Activated CD8-positive, alpha-beta memory T cell treated with anti-CD3 and anti-CD28 coated beads, Interleukin-2, amount 50 U/mL, for 1 hour (primary cell): Measurements from ENCODE around the gene FHL2.

Source experiments
- DNase-seq: peaks from one replicate; pipeline ENCODE4 v3.0.0-alpha.2; 2020; ENCODE audit errors: extremely low read depth

FHL2 gene

GRCh38 chr2:105397953-105398335, 907 bp downstream of the FHL2 start:
- DNase-seq: no peak

DNA sequence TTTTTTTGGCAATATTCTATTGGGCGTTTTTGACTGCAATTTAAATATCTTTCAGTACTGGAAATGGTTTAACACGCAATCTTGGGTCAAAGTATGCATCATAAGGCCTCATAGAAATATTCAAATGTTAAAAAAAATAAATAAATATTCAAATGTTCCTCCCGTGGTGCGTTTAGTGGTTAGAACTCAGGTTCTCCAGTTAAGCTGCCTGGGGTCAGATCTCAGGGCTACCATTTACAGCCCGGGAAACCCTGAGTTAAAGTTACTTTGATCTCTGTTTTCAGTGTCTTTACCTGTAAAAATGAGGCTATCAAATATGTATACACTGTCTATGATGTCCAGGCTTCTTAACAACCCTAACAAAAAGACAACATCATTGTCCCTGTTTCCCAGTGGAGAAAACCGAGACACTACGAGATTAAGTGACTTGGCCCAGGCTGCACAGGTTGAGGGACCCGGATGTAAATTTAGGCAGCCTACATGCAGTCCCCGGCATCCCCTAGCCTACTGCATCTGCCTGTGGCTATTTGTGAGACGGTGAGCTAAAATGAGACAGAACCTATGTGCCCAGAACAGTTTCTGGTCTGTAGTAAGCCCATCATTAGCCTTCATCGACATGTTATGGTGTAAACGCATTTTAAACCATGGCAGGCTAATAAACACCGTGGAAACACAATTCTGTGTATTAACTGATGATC, 1.7 kb downstream of the FHL2 start:
- no peak for DNase-seq

GRCh38 chr2:105396254-105397024, 2.4 kb downstream of the FHL2 start:
- peak; percentile 1 for DNase-seq

GRCh38 chr2:105395691-105396090, 3.2 kb downstream of the FHL2 start:
- no peak for DNase-seq

DNA sequence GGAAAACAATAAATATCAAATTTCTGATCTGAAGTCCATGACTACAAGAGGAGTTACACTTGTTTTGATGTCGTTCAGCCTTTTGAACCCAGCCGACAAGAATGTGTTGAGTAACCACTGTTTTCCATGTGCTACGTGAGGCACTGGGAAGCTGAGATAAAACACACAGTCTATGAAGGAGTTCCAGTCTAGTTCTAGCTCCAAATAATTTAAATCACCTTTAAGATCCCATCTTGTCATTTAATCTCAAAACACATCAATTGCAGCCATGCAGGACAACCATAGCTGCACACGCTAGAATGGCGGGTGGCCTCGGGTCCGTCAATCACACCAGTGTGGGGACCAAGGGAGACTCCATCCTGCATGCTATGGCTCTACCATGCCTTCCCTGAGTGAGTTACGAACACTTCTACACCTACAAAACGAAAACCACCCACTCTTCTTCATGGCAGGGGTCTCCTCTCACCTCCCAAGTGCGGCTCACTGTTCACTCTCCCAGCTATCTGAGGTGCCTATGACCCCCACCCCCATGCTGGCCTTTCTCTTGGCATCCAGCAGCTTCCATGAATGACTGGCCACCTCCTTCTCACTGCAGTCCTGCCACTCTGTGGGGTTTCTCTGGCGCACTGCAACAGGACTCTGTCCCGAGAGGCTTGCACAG, 3.8 kb downstream of the FHL2 start:
- no peak for DNase-seq

DNA sequence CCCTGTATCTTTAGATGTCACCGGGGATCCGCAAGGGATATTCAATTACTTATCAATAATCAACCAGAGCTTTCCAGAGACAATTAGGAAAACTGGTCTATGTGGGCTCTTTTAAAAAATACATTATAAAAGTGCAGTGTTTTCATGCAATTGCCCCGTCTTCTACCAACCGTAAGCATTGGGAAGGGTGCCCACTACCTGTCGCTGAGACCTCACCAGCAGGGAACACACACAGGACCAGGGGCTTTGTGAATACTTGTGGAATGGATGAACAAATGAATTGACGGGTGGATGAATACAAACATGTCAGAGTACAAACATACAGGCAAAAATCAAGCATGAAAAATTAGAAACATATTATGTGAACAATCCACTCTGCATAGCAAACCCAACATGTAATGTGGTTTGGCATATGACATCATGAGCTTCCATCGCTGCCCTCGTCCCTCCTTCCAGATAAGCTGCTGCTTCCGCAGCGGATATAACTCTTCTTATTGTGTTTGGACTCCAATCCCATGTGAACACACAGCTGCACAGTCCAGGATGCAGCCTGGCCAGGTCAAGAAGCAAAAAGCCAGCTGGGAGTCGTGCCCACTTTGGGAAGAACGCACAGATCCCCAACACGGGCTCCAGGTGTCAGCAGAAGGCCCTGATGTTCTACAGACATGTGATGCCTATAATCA, 5.3 kb downstream of the FHL2 start:
- no peak for DNase-seq

DNA sequence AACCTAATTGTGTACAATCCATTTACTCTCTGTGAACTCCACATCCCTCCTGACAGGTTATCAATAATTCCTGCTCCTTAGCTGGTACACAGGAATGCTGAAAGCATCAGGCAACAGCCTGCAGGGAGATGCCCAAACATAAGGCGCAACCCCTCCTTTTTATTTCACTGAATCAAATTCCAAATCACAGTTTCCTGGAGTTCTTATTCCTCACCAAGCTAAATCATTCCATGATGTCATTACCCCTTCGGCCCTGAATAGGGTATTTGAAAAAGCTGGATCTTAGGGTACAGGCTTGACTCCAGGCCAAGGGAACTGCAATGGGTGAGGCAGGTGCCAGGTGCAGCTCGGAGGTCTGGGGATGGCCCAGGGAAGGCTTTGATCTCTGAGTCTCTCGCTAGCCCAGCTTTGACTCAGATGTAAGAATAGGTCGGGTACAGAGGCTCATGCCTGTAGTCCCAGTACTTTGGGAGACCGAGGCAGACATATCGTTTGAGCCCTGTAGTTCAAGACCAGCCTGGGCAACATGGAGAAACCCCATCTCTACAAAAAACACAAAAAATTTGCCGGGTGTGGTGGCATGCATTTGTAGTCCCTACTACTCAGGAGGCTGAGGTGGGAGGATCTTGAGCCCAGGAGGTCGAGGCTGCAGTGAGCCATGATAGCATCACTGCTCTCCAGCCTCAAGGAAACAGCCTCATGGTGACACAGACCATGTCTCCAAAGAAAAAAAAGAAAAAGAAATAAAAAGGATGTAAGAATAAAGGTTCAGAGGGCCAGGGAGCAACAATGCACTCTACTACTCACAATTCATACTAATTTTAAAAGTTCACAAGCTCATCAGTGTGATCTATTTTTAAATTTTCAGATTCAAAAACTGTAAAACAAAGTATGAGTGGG, 6.8 kb downstream of the FHL2 start:
- no peak for DNase-seq

- DNase-seq: no peak
Measured at GRCh38 chr2:105391058-105391627, 7.7 kb downstream of the FHL2 start.

DNA sequence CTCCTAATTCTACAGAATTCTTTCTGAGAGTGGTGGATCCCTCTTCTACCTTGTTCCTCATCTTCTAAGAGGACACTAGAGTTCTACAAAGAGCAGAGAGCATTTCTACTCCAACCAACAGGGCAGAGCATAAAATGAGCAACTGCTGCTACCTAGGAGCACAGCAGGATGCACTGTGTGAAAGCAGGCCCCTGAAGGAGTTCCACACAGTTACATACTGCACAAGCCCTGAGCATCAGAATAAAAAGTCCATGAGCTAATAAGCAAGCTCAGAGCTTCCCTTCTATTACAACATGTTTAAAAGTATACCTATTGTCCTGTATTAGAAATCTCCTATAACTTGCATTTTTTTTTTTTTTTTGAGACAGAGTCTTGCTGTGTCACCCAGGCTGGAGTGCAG, 8.4 kb downstream of the FHL2 start:
- no peak for DNase-seq

GRCh38 chr2:105388971-105389381, 9.9 kb downstream of the FHL2 start:
- DNase-seq: no peak

GRCh38 chr2:105387225-105387624, 11.6 kb downstream of the FHL2 start:
- no peak for DNase-seq

DNA sequence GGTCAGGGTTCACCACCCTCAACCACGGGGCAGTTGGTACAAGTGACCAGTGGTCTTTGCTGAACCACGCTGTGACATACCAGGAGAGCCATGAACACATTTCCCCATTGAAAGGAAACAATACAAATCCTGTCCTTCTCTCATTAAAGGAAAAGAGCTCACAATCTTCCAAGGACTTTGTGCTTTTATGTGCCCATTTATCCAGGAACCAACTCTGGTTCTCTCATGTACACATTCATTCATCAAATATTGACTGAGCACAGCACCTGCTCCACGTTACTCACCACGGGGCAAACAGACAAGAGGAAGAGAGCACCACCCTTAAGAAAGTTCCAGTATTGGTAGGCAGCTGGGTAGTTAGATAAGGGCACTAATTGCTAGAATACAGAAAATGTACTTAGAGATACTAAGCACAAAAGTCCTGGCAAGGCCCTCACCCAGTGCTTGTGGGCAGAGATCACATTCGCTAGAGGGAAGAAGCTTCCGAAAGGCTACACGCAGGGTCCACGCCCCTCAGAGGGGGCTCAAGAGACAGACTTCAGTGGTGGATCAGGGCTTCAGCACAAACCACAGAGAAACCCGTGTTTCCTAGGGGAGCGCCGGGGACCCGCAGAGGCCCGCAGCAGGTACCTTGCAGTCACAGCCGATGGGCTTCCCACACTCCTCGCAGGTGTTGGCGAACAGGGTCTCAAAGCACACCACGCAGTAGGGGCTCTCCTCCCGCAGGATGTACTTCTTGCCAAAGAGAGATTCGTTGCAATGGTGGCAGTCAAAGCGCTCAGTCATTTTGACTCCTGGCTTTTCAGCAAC, 12.9 kb downstream of the FHL2 start:
- no peak for DNase-seq

- DNase-seq: no peak
Measured at GRCh38 chr2:105384861-105385260, 14.0 kb downstream of the FHL2 start.

DNA sequence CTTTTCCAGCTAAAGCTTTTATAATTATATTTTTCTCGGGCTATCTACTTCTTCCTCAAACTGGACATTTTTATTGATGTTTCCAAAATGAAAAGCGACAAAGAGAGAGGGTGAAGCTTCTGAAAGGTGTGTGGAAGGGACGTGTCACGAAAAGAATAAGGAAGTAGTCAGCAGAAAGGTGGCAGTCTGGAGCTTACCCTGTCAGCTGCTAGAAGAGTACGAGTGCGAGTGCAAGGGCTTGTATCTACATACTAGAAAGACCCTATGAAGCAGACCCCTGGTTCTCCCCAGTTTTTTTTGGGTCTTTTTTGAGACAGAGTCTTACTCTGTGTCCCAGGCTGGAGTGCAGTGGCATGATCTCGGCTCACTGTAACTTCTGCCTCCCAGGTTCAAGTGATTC, 14.6 kb downstream of the FHL2 start:
- DNase-seq: no peak

DNA sequence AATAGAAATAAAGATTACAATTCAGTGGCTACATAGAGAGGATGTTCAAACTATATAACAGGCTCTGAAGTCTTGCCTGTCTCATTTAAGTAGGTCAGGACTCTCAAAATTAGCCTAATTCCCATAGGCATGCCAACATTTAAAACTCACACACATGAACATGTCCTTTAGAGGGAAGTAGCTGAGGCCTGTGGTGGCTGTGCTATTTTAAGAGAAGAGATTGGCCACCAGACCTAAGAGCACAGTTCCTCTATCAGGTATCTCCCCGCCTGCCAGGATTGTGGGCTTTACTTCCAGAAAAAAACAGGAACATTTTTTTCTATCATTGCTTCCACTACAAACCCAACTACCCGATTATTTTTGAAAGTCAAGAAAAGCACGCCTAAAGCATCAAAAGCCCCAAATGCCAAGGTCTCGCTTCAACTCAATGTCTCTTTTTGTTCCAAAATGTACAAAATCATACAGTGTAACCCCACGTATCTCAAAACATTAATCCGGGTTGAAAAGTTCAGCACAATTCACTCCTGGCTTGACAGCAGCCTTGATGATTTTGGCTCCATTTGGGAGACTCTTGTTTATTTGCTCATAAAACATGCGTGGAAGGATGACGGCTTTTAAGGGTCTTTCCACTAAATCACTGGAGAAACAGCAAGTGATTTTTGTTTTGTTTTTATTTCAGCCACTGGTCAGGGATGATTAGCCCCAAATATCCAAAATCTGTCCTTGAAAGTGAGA, 15.3 kb downstream of the FHL2 start:
- DNase-seq: no peak

GRCh38 chr2:105382177-105382576, 16.7 kb downstream of the FHL2 start:
- DNase-seq: no peak

GRCh38 chr2:105381101-105381668, 17.7 kb downstream of the FHL2 start:
- no peak for DNase-seq

DNA sequence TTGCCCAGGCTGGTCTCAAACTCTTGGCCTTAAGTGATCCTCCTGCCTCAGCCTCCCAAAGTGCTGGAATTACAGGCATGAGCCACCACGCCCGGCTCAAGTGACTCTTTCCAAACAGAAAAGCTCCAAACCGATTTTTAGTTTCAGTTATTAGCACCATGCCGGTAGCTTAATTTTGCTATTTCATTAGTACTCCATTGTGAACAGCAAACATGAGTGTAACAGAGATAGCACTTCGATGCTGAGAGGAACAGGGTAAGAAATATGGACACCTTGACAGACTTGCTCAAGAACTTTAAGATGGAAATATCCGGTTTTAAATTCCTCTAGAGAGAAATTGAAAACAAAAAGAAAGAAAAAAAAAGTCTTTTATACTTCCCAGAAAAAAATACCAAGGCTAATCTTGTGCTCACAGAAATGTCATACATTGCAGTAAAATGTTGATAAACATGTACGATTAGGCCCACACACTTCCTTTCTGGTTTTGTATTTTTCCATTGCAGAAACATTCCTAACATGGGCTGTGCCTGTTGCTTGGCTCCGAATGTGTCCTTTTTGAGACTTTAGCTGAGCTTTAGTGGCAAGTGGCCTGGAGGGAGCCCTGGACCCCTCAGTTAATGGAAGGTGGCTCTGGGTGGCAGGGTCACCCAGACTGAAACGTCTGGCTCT, 18.3 kb downstream of the FHL2 start:
- DNase-seq: no peak
